ENCODE data around the gene SLC46A1.
"Not testable (repeated sequence)": the region's sequence is repeated elsewhere in the genome, so short reads cannot be mapped to it uniquely, and the experiment has no call there.

SLC46A1 gene

GRCh38 chr17:28405632-28406472 is at the start of gene SLC46A1:
Gene SLC46A1 (minus strand): TSS chr17:28406212. CDS start chr17:28406114, 98 bp downstream.
- in situ Hi-C loops (cut with MboI; ENCODE audit: low sequenced_read_pairs): no loop called here

GRCh38 chr17:28449859-28450258 is 43.8 kb upstream of the SLC46A1 start:
- in situ Hi-C loops (cut with MboI; ENCODE audit: low sequenced_read_pairs): no loop called here

- in situ Hi-C loops (cut with MboI; ENCODE audit: low sequenced_read_pairs): no loop called here
Measured at GRCh38 chr17:28447396-28447760, 41.4 kb upstream of the SLC46A1 start.

- in situ Hi-C loops (cut with MboI; ENCODE audit: low sequenced_read_pairs): no loop called here
Measured at GRCh38 chr17:28446716-28447395, 40.8 kb upstream of the SLC46A1 start.

- in situ Hi-C loops (cut with MboI; ENCODE audit: low sequenced_read_pairs): no loop called here
Measured at GRCh38 chr17:28443901-28444638, 38.1 kb upstream of the SLC46A1 start.

- in situ Hi-C loops (cut with MboI; ENCODE audit: low sequenced_read_pairs): not testable (repeated sequence)
Measured at GRCh38 chr17:28434326-28434725, 28.3 kb upstream of the SLC46A1 start.

GRCh38 chr17:28433721-28434120 is 27.7 kb upstream of the SLC46A1 start:
- in situ Hi-C loops (cut with MboI; ENCODE audit: low sequenced_read_pairs): no loop called here

- in situ Hi-C loops (cut with MboI; ENCODE audit: low sequenced_read_pairs): not testable (repeated sequence)
Measured at GRCh38 chr17:28427982-28428381, 22.0 kb upstream of the SLC46A1 start.

- in situ Hi-C loops (cut with MboI; ENCODE audit: low sequenced_read_pairs): no loop called here
Measured at GRCh38 chr17:28427371-28427770, 21.4 kb upstream of the SLC46A1 start.

GRCh38 chr17:28426081-28426519 is 20.1 kb upstream of the SLC46A1 start:
- in situ Hi-C loops (cut with MboI; ENCODE audit: low sequenced_read_pairs): no loop called here

- in situ Hi-C loops (cut with MboI; ENCODE audit: low sequenced_read_pairs): no loop called here
Measured at GRCh38 chr17:28425206-28425605, 19.2 kb upstream of the SLC46A1 start.

- in situ Hi-C loops (cut with MboI; ENCODE audit: low sequenced_read_pairs): no loop called here
Measured at GRCh38 chr17:28421787-28422305, 15.8 kb upstream of the SLC46A1 start.

- in situ Hi-C loops (cut with MboI; ENCODE audit: low sequenced_read_pairs): no loop called here
Measured at GRCh38 chr17:28416703-28417311, 10.8 kb upstream of the SLC46A1 start.

- in situ Hi-C loops (cut with MboI; ENCODE audit: low sequenced_read_pairs): no loop called here
Measured at GRCh38 chr17:28415886-28416285, 9.9 kb upstream of the SLC46A1 start.

- in situ Hi-C loops (cut with MboI; ENCODE audit: low sequenced_read_pairs): no loop called here
Measured at GRCh38 chr17:28413804-28414203, 7.8 kb upstream of the SLC46A1 start.

- in situ Hi-C loops (cut with MboI; ENCODE audit: low sequenced_read_pairs): no loop called here
Measured at GRCh38 chr17:28412099-28412498, 6.1 kb upstream of the SLC46A1 start.

- in situ Hi-C loops (cut with MboI; ENCODE audit: low sequenced_read_pairs): no loop called here
Measured at GRCh38 chr17:28407974-28408306, 1.9 kb upstream of the SLC46A1 start.

GRCh38 chr17:28407130-28407973 is 1.3 kb upstream of the SLC46A1 start:
- in situ Hi-C loops (cut with MboI; ENCODE audit: low sequenced_read_pairs): no loop called here

- in situ Hi-C loops (cut with MboI; ENCODE audit: low sequenced_read_pairs): no loop called here
Measured at GRCh38 chr17:28406473-28406814, 432 bp upstream of the SLC46A1 start.
